NT2/D1 (cell line): ENCODE measurements around the gene PITPNM3.

Experiments
- YY1 ChIP-seq: IDR thresholded peaks from 2 replicates; pipeline ENCODE4 v1.6.1; 2011; ENCODE audit not compliant: insufficient read length, insufficient read depth
- ZNF274 ChIP-seq: IDR thresholded peaks from 2 replicates; pipeline ENCODE4 v1.6.1; 2011; ENCODE audit warnings: mild to moderate bottlenecking, low read depth, low read length

- TF ChIP-seq ZNF274 (no peak), YY1 (no peak)
Measured at GRCh38 chr17:6456914-6457687, 99.3 kb downstream of the PITPNM3 start.
